Smooth muscle cell of bladder (primary cell): ENCODE results near the gene CCNI2. TPM values are rescaled to one million over a fixed set of nuclear protein-coding genes. Genes with fewer than 3 reads are reported as not detected.

Experiments
- total RNA-seq: library from RNA; depleted of rRNA; stranded (reverse); fragments of >200 nt; gene quantifications from 2 replicates; pipeline ENCODE4 v1.2.3, GENCODE V29; 2014

CCNI2 gene
- total RNA-seq, result not detected in 2 replicates

GRCh38 chr5:132746954-132747615, at the start of gene CCNI2:
Gene CCNI2 (plus strand): TSS chr5:132747426. CDS start chr5:132747496, 70 bp downstream.

GRCh38 chr5:132736853-132737833, 10.1 kb upstream of the CCNI2 start, which contains the start of gene KIF3A:
Gene KIF3A (minus strand): TSS chr5:132737546. CDS start chr5:132737419, 127 bp downstream.

GRCh38 chr5:132777209-132778069, 30.2 kb downstream of the CCNI2 start, which contains the start of gene SEPTIN8:
Gene SEPTIN8 (minus strand): TSS chr5:132777239. CDS start chr5:132777137, 102 bp downstream.

Other genes starting within 250 kb of the CCNI2 start
- gene IL5, start 203.9 kb upstream of the CCNI2 start, total RNA-seq, result not detected in 2 replicates
- gene RAD50, start 190.4 kb upstream of the CCNI2 start, total RNA-seq, result 26.5 and 31.0 TPM in 2 replicates
- not detected in 2 replicates for gene IL13, start 89.3 kb upstream of the CCNI2 start, total RNA-seq
- not detected in 2 replicates for gene IL4, start 73.4 kb upstream of the CCNI2 start, total RNA-seq
- gene KIF3A, start 9.9 kb upstream of the CCNI2 start, total RNA-seq, result 7.1 and 9.3 TPM in 2 replicates
- gene SEPTIN8, start 29.8 kb downstream of the CCNI2 start, total RNA-seq, result 44.2 and 50.6 TPM in 2 replicates
- gene SOWAHA, start 65.9 kb downstream of the CCNI2 start, total RNA-seq, result not detected in 2 replicates
- gene SHROOM1, start 83.2 kb downstream of the CCNI2 start, total RNA-seq, result 2.5 and 2.6 TPM in 2 replicates
- gene GDF9, start 119.0 kb downstream of the CCNI2 start, total RNA-seq, result 0.09 and 0.28 TPM in 2 replicates
- gene UQCRQ, start 119.2 kb downstream of the CCNI2 start, total RNA-seq, result 147 and 188 TPM in 2 replicates
- gene LEAP2, start 126.2 kb downstream of the CCNI2 start, total RNA-seq, result 0.14 and 0.37 TPM in 2 replicates
- 27.7 and 30.8 TPM in 2 replicates for gene AFF4, start 216.2 kb downstream of the CCNI2 start, total RNA-seq